Measurements from ENCODE around the gene PLPP2.

DNA sequence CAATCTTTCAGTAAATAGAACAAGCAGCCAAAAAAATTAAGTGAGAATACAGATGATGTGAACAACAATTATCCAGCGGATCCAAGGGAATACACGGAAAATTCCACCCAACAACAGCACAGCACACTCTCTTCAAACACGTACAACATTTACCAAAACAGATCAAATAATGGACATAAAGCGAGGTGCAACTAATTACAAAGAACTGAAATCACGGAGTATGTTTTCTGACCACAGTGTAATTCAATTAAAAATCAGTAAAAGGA lies 27.2 kb upstream of the PLPP2 start:
- TF ChIP-seq ZNF274 (IDR thresholded peaks at IDR 0.05; ENCODE audit: low read depth, low read length), result no peak
- TF ChIP-seq YY1 (IDR thresholded peaks at IDR 0.05; ENCODE audit: insufficient read depth, insufficient read length), result no peak
- TF ChIP-seq SUZ12 (IDR thresholded peaks at IDR 0.05; ENCODE audit: extremely low read depth, insufficient read depth, insufficient read length), result no peak

Data from NT2/D1 (cell line).